NCI-H2029 (cell line): ENCODE measurements around the gene RILPL2.
"Not testable (repeated sequence)": the region's sequence is repeated elsewhere in the genome, so short reads cannot be mapped to it uniquely, and the experiment has no call there.

Source experiments
- DNase-seq: peaks from one replicate; lab custom pipeline; 2025; lab: John Stamatoyannopoulos, UW

Gene RILPL2

GRCh38 chr12:123401753-123402683 lies 34.5 kb downstream of the RILPL2 start:
- DNase-seq, result no peak

GRCh38 chr12:123399255-123399617 lies 37.2 kb downstream of the RILPL2 start:
- DNase-seq, result no peak

DNA sequence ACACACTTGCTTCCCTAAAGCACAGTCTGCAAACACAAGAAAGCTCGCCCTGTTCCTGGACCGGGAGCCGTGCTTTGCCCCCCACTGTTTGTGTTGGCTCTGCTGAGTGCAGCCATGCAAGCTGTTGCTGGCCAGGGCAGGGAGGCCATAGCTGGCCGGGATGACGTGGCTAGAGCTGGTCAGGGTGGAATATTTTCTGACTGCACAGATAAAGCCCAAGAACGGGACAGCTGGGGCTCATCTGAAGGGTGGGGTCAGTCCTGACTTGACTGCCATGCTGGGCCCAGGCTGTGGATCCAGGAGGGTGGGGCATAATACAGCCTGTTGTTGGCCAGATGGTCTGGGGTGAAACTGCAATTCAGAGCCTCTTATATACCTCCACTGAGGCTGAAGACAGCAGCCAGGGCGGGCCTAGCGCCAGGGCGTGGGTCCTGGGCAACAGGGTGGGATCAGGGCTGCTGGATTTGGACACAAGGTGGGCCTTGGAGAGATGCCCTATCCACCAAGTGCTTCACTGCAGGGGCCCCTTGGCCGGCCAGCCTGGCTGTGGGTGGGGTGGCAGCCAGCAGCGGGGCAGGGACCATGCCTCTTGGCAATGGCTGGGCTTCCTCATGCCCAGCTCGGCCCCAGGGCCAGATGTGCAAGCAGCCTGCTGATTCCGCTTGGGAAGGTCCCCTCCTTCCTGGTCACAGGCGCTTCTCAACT lies 37.8 kb downstream of the RILPL2 start:
- no peak for DNase-seq

- no peak for DNase-seq
Observed at GRCh38 chr12:123398177-123398549, 38.3 kb downstream of the RILPL2 start.

- DNase-seq, result no peak
Observed at GRCh38 chr12:123397400-123397799, 39.1 kb downstream of the RILPL2 start.

GRCh38 chr12:123396954-123397353 lies 39.5 kb downstream of the RILPL2 start:
- no peak for DNase-seq

DNA sequence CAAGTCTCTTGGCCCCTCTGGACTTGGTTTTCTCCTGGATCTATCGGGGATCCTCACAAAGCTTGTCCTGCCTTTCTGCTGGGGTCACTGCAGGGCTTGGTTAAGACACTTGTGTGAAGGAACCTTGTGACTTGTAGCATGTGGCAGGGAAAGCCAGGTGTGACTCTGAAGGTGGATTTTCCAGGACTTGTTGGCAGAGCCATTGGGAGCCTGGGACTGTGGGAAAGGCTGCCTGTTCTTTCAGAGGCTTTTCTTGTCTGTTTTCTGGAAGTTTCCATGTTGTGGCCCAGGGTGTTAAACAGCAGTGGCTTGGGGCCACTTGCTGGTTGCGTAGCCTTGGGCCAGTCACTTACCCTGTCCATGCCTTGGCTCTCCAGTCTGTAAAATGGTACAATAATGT lies 39.9 kb downstream of the RILPL2 start:
- DNase-seq, result no peak

- no peak for DNase-seq
Observed at GRCh38 chr12:123395236-123395635, 41.2 kb downstream of the RILPL2 start.

DNA sequence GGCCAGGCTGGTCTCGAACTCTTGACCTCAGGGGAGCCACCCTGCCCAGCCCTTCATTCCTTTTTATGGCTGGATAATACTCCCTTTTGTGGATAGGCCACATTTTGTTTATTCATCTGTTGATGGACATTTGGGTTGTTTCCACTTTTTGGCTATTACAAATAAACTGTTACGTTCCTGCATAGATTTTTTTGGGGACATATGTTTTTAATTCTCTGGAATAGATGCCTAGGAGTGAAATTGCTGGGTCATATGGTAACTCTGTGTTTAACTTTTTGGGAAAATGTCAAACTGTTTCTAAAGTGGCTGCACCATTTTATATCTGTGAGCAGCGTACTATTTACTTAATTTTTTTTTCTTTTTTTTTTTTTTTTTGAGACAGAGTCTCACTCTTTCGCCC lies 42.7 kb downstream of the RILPL2 start:
- no peak for DNase-seq

- no peak for DNase-seq
Observed at GRCh38 chr12:123391546-123392343, 44.7 kb downstream of the RILPL2 start.

- DNase-seq, result no peak
Observed at GRCh38 chr12:123390498-123391426, 45.7 kb downstream of the RILPL2 start.

DNA sequence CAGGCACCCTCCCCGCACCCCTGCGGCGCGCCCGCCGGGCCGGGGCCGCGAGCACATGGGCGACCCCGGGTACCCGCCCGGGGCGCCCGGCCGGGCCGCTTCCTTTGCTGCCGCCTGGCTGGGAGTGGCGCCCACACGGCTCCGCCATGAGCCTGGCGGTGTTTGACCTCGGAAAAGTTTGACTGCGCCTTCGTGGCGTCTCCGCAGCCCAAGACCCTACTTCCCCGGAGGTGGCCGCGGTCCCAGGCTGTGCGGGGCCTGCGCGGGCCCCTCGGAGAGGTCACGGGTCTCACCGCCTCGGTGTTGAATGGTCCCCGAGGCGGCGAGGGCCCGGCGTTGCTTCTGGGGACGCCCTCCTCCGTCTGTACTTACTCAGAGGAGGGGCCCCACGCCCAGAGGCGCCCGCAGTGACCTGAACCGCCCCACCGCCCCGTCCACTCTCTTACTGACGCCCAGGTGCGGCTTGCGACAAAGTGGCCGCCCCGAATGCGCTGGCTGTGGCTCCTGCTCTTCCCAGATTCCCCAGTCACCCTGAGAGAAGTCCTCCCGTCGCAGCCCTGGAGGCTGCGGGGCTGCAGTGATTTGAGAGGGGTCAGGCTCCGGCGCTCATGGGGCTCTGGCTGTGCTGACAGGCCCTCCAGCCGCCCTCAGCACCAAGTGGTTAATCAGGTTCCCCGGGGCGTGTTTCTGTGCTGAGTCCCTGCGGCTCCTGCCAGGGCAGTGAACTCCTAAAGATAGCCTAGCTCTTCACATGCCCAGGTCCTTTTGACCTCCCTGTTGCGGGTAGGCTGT lies 46.7 kb downstream of the RILPL2 start:
- DNase-seq, result no peak

DNA sequence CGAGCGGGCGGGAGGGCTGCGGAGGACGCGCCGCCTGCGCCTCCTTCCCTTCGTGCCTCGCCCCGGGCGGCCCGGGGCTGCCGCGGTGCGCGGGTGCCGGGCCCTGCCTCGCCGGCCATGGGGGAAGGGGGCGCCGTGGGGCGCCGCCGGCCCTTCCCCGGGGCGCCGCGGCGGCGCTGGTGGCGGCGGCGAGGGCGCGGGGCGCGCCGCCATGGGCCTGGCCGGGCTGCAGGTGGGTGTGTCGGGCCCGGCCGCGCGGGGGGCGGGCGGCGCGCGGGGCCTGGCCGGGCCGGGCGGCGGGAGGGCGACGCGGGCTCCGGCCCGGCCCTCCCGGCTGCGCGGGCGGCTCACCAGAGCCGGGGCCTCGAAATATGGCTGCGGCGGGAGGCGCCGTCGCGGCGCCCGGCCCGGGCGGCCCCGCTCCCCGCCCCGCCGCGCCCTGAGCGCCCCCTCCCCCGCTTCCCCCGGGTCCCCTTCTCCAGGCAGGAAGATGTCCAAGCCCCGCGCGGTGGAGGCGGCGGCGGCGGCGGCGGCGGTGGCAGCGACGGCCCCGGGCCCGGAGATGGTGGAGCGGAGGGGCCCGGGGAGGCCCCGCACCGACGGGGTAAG lies 47.4 kb downstream of the RILPL2 start:
- DNase-seq, result no peak

- peak; percentile 44 for DNase-seq
Observed at GRCh38 chr12:123388177-123388950, 48.1 kb downstream of the RILPL2 start.

- no peak for DNase-seq
Observed at GRCh38 chr12:123387508-123388176, 48.8 kb downstream of the RILPL2 start.

DNA sequence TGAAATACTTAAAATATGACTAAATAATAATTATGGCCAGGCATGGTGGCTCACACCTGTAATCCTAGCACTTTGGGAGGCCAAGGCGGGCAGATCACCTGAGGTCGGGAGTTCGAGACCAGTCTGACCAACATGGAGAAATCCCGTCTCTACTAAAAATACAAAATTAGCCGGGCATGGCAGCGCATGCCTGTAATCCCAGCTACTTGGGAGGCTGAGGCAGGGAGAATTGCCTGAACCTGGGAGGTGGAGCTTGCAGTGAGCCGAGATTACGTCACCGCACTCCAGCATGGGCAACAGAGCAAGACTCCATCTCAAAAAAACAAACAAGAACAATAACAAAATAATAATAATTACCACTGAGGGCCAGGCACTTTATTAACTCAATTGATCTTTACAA lies 50.9 kb downstream of the RILPL2 start:
- not testable (repeated sequence) for DNase-seq

GRCh38 chr12:123384994-123385376 lies 51.5 kb downstream of the RILPL2 start:
- DNase-seq, result no peak

- DNase-seq, result no peak
Observed at GRCh38 chr12:123384318-123384993, 52.0 kb downstream of the RILPL2 start.
